GM23338 (cell line): ENCODE measurements around the gene GALNT6.

Source experiments
- CREB1 ChIP-seq: fragments of 250-450 bp; sonication (Bioruptor Pico); IDR thresholded peaks from 2 replicates; pipeline ENCODE4 v1.5.0; 2020; ENCODE audit warnings: low read depth, mild to moderate bottlenecking, moderate library complexity
- CTCF ChIP-seq, 2 experiments: fragments of 200-600 bp in 1 of 2; sonication (generic) in 1 of 2; conservative IDR thresholded peaks; 2 replicates each; pipeline versions ENCODE4 v1.5.1 to v1.6.1; 2016 to 2017; ENCODE audit warnings: antibody characterized with exemption in 2 of 2, low read depth in 2 of 2, mild to moderate bottlenecking in 2 of 2, moderate library complexity in 1 of 2
- ETS1 ChIP-seq: IDR thresholded peaks from 2 replicates; pipeline ENCODE4 v1.6.1; 2016; ENCODE audit warnings: antibody characterized with exemption
- EZH2 ChIP-seq: fragments of 200-600 bp; sonication (generic); IDR thresholded peaks from one replicate; pipeline ENCODE4 v1.8.0; 2017; ENCODE audit warnings: antibody characterized with exemption, mild to moderate bottlenecking, low read depth; ENCODE audit not compliant: unreplicated experiment
- EZH2phosphoT487 ChIP-seq: fragments of 200-600 bp; sonication (generic); IDR thresholded peaks from one replicate; pipeline ENCODE4 v1.8.1; 2018; ENCODE audit warnings: antibody characterized with exemption; ENCODE audit not compliant: unreplicated experiment
- JUNB ChIP-seq: IDR thresholded peaks from one replicate; pipeline ENCODE4 v1.6.1; 2016; ENCODE audit warnings: antibody characterized with exemption; ENCODE audit not compliant: unreplicated experiment
- NANOG ChIP-seq: IDR thresholded peaks from 2 replicates; pipeline ENCODE4 v1.6.1; 2016; ENCODE audit warnings: antibody characterized with exemption, borderline replicate concordance
- POLR2AphosphoS5 ChIP-seq: IDR thresholded peaks from 2 replicates; pipeline ENCODE4 v1.6.1; 2016; ENCODE audit warnings: antibody characterized with exemption, low read depth
- REST ChIP-seq: IDR thresholded peaks from one replicate; pipeline ENCODE4 v1.6.1; 2018; ENCODE audit warnings: antibody characterized with exemption; ENCODE audit not compliant: unreplicated experiment
- STAT1 ChIP-seq: IDR thresholded peaks from one replicate; pipeline ENCODE4 v1.6.1; 2016; ENCODE audit warnings: antibody characterized with exemption; ENCODE audit not compliant: unreplicated experiment
- ZNF114 ChIP-seq: fragments of 250-450 bp; sonication (Bioruptor Pico); IDR thresholded peaks from 2 replicates; pipeline ENCODE4 v1.5.0; 2020; ENCODE audit warnings: mild to moderate bottlenecking, moderate library complexity
- ZNF331 ChIP-seq: fragments of 250-450 bp; sonication (Bioruptor Pico); IDR thresholded peaks from 2 replicates; pipeline ENCODE4 v1.5.0; 2020; ENCODE audit warnings: low read depth, mild to moderate bottlenecking, moderate library complexity
- ZNF462 ChIP-seq: fragments of 250-450 bp; sonication (Bioruptor Pico); IDR thresholded peaks from 2 replicates; pipeline ENCODE4 v1.5.0; 2020; ENCODE audit warnings: mild to moderate bottlenecking, moderate library complexity

DNA sequence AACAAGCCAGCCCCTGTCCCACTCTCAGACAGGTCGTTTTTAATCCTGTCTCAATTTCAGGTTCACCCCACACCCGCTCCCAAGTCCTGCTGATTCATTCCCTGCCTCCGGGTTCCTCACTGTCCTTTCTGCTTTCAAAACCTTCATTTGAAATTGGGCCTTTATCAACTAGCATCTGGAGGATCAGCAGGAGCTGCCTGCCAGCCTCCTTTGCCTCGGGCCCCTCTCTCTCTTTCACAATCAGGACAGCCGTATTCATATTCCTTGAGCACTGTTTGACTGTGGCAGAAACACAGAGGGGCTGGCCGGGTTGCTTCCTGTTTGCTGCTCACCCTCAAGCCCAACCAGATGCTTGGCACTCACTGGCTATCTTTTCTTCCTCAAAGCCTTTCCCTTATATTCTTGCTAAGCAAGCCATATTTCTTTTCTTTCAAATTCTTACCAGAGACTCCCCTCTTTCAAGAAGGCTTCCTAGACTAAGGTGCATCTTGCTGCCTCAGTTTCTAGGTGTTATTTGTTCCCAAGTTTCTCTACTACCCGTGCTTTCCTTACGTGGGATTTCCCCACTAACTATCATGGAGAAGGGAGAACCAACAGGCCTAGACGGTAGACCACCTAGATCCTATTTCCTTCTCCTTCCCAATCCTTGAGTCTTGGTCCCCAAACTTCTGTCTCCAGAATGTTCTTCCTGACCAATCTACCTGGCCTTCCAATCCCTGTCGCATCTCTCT is 3.0 kb downstream of the GALNT6 start:
- no peak for TF ChIP-seq CTCF (conservative IDR thresholded peaks at IDR 0.05; ENCODE audit: low read depth in 2 of 2)
- TF ChIP-seq POLR2AphosphoS5 = no peak
- no peak for TF ChIP-seq ETS1
- no peak for TF ChIP-seq EZH2
- TF ChIP-seq REST = no peak
- no peak for TF ChIP-seq STAT1
- TF ChIP-seq CREB1 = no peak
- TF ChIP-seq JUNB = no peak
- no peak for TF ChIP-seq ZNF331 (CRISPR knock-in tag)
- TF ChIP-seq EZH2phosphoT487 = no peak
- TF ChIP-seq NANOG = no peak
- TF ChIP-seq ZNF114 (CRISPR knock-in tag) = no peak
- TF ChIP-seq ZNF462 (CRISPR knock-in tag) = no peak
